Jurkat, Clone E6-1 (cell line): Measurements from ENCODE around the gene ZBTB18.

Experiments
- DNase-seq: peaks from one replicate; pipeline ENCODE4 v3.0.0-alpha.2; 2011; ENCODE audit warnings: low read depth, low spot score
- H3K4me3 ChIP-seq: 2 replicates; pipeline ENCODE4 v1.5.1; 2011; ENCODE audit warnings: mild to moderate bottlenecking, low read length, control low read depth, moderate library complexity

Gene ZBTB18

DNA sequence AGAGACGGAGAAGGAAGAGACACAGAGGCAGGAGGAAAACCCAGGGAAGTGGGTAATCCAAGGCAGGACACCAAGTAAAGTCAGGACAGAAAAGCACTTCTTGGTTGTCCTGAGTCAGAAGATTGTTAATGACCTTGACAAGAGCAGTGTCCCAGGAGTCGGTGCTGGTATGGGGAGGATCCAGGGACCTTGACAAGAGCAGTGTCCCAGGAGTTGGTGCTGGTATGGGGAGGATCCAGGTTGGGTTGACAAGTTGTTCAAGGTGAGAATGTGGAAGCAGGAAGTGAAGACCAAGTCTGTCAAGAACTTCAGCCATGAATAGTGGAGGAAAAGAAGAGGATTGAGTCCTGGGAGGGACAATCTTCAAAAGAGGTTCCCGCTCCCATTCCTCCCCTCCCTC, 31.9 kb downstream of the ZBTB18 start:
- no peak overlapping the region for H3K4me3 ChIP-seq
- DNase-seq: no peak

DNA sequence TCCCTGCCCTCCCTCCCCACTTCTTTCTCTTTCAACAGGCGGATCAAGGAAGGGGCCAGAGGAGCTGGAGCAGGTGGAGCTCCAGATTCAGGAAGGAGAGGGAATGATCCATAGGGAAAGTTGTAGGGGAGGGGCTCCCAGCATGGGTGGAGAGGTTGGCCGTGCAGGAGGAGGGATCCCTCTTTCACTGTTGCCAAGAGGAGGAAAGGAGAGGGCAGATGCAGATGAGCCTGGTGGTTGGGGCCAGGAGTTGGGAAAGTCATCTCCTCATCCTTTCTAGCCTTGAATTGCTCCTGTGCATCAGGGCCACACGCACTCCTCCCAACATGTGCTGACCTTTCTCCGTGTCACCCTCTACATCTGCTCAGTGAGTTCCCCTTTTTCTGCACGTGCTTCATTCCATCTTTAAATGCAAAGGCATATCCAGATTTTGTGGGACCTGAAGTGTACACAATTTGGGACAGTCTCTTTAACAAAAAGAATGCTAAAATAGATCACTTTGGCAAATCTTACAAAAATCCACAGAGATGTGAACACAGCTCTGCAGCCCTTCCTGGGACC, 32.4 kb downstream of the ZBTB18 start:
- DNase-seq: no peak
- H3K4me3 ChIP-seq: no peak overlapping the region

DNA sequence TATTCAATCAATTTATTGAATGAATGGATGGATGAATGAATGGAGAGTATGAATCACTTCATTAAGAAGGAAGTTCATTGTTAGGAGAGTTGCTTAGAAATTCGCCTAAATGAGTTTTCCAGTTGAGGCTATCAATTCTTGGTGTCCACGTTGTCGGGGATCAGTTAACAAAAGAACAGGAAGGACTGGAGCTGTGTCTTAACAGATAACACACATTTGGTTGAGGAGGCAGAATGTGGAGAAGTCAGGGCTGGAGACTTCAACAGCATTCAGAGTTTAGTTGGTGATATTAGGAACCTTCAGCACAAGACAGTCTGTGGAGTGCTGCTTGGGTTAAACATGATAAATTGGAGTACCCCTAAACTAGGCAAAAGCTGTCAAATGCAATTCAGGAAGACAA, 33.7 kb downstream of the ZBTB18 start:
- no peak overlapping the region for H3K4me3 ChIP-seq
- no peak for DNase-seq

DNA sequence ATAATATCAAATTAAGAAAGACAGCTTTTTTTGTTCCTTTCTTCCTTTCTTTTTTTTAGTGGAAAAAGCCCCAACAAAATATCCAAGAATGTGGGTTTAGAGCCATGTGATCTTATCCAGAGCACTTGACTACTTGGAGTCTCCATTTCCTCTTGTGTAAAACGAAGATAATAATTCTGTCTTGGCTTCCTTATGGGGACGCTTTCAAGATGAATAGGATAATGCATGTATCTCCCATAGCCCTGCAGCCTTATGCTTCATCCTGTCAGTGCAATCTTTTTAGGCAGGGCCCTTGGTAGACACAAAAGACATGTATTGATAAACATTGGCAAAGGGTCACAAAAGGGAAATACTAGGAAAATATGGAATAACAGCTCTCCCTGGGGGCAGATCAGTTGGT, 34.8 kb downstream of the ZBTB18 start:
- DNase-seq: no peak
- H3K4me3 ChIP-seq: no peak overlapping the region

DNA sequence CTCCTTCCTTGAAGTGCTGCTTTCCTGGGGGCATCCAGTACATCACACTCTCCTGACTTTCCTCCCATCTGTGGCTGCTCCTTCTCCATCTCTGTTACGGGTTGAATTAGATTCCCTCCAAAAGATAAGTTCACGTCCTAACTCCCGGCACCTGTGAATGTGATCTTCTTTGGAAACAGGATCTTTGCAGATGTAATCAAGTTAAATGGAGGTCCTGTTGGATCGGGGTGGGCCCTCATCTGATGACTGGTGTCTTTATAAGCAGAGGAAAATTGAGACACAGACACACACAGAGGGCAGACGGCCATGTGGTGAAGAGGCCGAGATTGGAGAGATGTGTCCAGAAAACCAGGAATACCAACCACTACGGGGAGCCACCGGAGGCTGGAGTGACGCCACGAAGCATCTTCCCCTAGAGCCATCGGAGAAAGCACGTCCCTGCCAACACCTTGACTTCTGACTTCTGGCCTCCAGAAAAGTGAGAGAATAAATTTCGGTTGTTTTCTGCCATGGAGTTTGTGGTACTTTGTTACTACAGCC, 36.0 kb downstream of the ZBTB18 start:
- no peak overlapping the region for H3K4me3 ChIP-seq
- no peak for DNase-seq

DNA sequence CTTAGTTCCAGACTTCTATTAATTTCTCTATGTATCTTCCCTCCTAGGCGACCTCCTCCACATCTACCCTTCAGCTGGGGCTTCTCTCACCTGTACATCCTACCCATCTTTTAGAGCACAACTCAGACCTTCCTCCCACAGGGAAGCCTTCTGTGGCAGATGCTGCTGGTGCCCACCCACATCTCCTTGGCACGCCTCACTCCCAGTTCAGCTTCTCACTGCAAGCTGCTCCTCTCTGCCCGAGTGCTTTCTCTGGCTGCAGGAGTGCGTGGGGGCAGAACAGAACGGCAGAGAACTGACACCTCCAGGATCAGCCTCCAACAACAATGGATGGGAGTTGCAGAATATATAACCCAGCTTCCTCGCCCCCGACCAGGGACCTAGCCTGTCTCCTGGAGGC, 36.5 kb downstream of the ZBTB18 start:
- H3K4me3 ChIP-seq: no peak overlapping the region
- no peak for DNase-seq

DNA sequence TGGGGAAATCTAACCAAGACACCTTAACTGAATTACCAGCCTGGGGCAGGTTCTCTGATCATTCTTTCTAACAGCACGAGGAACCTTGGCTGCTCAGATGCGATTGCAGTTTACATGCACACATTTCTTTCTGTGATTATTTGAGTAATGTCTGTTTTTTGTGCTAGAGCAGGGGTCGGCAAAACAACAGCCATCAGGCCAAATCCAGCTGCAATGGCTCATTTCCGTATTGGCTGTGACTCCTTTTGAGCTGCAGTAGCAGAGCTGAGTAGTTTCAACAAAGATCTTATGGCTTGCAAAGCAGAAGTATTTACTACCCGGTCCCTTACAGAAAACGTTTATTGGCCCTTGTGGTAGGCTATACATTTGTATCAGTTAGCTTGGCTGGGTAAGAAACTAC, 37.1 kb downstream of the ZBTB18 start:
- no peak overlapping the region for H3K4me3 ChIP-seq
- no peak for DNase-seq

DNA sequence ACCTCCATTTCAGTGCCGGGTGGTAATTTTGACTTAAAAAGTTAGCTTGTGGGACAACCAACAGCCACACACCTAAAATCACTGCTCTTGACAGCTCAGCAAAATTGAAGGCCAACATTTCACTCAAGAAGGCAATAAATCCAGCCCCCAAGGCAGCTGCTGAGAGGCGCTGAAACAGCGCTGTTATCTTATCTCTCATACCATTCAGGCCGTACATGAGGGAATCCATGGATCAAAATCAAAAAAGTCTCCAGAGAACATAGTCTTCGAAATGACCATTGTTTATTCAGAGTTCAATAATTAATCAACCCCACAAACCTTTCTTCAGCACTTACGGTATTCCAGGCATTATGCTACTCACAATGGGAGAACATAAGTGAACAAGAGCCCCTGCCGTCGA, 38.5 kb downstream of the ZBTB18 start:
- H3K4me3 ChIP-seq: no peak overlapping the region
- no peak for DNase-seq

DNA sequence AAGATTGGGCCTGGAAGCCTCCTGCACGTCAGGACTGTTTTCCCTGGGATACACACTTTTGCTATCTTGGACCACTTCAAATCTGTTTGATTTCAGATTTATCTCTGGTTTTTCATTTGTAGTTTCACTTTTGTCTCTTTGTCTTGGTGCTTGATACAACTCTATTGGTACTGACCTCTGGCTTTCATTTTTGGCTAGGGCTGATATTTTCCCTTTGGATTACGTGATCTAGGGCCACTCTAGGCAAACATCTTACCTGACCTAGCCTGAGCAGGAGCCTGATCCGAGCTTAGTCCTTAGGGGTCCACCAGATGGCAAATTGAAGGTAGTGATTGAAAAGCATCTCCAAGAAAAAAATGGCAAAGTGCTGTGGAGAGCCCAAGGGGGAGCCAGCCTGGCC, 39.6 kb downstream of the ZBTB18 start:
- H3K4me3 ChIP-seq: no peak overlapping the region
- no peak for DNase-seq

DNA sequence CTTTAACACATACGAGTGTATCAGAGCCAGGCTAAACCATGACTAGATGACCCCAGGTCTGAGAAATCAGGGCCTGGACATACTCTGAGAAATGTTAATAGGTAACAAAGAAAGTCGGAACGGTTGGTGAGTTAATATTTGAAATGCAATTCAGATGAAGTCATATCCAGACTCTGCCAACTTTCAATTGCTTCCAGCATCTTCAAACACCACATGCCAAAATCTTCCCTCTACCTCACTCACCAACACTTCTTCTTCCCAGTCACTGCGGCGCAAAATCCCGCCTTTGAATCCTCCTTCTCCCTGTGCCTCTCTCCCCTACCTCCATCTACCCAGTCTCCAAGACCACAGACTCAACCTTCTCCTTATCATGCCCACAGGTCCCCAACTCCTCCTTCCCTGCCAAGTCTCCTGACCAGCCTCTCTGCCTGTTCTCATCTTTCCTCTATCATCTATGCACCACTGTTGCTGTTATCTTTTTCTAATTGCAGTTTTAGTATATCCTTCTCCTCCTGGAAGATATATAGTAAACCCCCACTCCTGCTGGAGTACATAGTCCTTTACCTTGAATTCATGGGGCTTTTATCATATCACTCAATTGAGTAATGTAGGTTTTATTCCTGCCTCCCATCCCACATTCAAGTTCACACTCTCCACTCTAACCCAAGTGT, 41.3 kb downstream of the ZBTB18 start:
- DNase-seq: no peak
- no peak overlapping the region for H3K4me3 ChIP-seq

DNA sequence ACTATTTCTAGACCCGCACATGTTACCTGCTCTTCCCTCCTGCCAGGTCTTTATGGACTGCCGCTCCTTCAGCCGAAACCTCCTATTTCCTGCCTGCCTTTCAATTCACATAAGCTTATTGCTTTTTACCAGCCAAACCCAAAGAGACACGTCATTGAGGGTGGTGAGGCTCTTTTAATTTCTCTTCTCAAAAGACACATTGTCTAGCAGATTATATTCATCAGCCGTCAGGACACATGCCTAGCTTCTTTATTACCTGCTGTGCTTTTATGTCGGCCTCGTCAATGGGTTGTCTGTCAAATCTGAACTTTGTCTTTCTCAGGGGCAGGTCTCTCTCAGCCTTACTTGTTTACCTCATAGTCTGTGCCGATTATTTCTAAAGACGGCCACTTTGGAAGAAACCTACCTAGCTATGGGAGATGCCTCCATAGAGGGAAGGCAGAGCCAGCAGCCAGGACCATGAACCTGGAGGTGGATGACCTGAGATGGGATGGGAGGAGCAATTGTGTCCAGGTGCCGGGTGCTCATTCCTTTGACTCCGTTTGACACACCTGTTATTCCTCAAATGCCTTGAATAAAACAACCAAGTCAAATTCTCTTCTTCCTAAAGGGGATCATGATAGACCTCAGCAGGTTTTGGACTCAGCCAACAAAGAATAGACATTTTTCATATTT, 42.0 kb downstream of the ZBTB18 start:
- no peak for DNase-seq
- no peak overlapping the region for H3K4me3 ChIP-seq

DNA sequence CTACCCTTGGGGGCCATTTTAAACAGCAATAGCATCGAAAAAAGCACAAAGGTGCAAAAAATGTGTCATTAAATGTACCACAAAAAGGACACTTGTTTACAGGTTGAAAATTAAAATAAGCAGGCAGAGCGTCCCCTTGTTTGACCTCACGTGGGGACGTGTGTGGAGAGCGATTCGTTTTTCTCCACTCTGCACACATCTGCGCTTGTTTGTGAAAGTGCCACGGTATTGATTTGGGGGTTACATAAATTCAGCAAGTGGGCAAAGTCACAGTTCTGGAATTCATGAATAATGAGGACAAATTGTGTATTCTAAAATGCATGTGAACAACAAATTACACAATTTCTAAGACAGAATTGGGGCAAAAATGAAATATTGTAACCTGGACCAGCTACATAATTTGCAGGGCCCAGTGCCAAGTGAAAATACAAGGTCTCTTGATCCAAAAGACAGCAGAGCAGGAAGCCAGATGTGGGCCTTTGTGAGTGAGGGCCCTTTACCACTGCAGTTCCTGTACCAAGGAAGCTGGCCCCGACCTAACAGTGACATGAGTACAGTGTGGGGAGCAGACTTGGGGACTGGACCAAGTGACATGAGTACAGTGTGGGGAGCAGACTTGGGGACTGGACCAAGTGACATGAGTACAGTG, 43.9 kb downstream of the ZBTB18 start:
- DNase-seq: no peak

DNA sequence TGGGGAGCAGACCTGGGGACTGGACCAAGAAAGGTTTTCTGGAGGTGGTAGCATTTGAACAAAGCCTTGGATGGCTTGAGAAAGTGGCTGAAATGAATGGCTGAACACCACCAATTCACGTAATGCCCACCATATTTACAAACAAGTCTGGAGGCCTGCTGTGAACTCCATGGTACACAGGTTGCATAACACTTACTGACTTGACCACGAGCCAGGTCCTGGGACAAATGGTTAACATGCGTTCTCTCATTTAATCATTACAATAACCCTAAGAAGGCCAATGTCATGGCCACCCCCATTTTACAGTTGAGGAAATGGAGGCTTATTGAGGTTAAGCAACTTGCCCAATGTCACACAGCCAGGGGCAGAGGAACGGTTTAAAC, 44.4 kb downstream of the ZBTB18 start:
- H3K4me3 ChIP-seq: no peak overlapping the region
- no peak for DNase-seq

More for the DNA sequence above, 43.9 kb downstream of the ZBTB18 start:
- no peak overlapping the region for H3K4me3 ChIP-seq

DNA sequence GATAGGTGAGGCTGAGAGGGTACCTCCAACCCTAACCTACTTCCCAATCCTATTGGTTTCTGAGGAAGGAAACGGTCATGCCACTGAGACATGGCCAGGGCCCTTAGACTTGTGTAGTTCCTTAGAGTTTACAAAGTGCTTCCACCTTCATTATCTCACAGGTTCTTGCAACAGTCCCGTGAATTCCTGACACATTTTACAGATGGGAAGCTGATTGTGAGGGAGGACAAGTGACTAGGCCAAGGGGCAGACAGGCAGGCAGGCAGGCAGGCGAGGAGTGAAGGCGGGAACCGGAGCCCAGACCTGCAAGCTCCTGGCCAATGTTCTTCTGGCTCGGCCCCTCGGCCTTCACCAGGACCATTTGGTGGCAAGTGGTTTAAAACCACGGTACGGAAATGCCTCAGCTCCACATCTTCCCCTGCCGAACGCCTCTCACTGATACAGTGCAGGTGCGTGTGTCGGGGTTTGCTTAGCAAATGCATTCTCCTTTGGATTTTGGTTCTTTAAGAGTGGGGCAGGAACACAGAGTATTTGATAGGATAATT, 45.1 kb downstream of the ZBTB18 start:
- no peak for DNase-seq

DNA sequence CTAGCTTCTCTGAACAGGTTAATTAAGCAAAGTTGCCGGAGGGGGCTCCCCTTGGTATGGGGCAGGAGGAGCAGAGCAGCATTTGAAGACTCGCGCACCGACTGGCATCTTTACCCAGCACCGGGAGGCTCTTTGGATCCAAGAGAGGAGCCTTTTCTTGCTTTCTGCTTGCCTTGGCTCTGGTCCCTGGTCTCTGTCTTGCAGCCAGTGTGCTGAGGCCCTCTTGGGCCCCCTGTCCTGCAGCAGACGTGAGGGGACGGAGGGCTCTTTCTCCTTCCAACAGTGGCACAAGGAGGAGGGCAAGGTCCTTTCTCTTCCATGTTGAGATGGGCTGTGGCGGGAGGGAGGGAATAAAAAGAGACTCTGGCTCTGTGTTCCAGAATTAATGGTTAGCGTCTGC, 45.6 kb downstream of the ZBTB18 start:
- H3K4me3 ChIP-seq: no peak overlapping the region
- no peak for DNase-seq

More for the DNA sequence above, 45.1 kb downstream of the ZBTB18 start:
- H3K4me3 ChIP-seq: no peak overlapping the region

DNA sequence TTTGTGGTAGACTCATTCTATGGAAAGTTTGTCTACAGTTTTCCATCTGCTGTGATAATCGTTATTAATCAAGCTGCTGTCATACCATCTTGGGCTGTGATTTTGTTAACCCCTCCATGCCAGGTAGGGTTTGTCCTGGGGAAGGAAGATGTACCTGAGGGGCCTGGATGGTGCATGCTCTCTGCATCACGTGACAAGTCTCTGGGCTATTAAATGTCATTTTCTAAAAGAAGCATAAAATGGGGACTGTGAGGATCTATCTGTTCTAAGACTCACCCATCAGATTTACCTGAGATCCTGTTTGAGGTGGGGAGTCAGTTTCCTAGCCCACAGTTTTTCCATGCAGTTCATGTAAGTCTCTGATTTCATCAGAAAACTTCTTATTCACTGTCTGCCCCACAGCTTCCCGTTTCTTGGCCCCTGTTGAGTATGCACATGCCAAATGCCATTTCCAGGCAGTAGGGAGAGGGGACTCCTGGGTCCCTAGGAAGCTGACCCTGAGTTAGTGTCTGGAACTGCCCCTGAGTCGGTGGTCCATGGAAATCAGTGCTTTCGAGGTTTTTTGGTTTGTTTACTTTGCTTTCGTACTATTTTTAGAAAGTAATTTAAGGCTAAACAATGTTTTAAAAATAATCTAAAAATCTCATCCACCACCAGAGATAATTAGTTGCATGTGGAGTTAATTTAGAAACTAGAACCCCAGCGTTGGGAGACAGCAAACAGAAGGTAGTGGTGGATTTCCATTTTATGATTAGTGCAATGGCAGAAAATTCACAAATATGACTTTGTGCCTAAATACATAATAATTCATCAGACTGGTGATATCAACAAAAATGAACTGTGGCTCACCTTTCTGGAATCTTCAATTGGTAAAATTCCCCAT, 46.7 kb downstream of the ZBTB18 start:
- no peak for DNase-seq
- H3K4me3 ChIP-seq: no peak overlapping the region

DNA sequence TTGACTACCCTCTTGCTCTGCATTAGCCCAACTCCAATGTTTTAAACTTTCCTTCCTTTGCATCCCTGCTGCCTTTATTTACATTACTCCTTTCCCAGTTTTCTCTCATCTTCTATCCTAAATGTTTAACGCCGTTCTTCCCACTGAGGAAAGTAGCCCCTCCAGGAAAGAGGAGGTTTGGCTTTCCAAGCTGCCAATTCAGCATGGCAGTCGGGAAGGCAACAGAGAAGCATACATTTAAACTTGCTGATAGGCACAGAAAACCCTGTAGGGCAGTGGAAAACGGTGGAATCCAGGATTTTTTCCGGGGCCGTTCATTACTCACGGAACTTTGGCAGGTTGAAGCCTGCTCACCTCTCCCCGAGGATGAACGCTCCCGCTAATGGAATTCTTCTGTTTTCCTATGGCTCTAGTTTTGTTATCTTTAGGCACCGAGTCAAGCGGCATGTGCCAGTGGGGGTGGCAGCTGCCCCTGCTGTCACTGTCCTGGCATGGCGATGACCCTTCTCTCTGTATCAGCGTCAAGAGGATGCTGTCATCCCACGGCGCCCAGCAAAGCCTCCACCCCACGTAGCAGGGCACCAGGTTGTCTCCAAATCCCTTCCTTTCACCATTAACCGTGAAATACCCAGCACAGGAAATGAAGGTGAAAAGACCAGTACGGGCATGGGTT, 48.3 kb downstream of the ZBTB18 start:
- DNase-seq: no peak
- no peak overlapping the region for H3K4me3 ChIP-seq

DNA sequence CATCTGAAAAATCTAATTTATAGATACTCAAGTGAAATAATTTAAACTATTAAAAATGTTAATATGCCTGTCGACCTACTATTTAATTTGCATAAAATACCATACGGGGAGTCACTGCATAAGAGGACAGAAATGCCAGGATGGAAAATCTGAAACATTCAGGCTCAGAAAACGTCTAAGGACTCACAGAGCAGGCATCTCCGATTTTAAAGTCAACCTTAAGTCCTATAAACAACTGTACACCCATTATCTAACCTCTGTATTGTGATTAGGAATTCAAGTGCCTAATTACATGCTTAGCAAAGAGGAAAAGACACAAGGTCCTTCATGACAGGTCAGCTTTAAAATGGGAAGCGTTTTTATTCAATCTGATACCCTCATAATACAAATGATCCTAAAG, 49.2 kb downstream of the ZBTB18 start:
- DNase-seq: no peak
- no peak overlapping the region for H3K4me3 ChIP-seq
